ENCODE data around the gene SYNE2. TPM values are rescaled to one million over a fixed set of nuclear protein-coding genes. Genes with fewer than 3 reads are reported as not detected.
"Not testable (repeated sequence)": the region's sequence is repeated elsewhere in the genome, so short reads cannot be mapped to it uniquely, and the experiment has no call there.

SYNE2 gene
- total RNA-seq, 1 donor = 131 TPM

- Histone ChIP-seq H3K27me3 (ENCODE audit: insufficient read depth, low read length) (no peaks in the 10 kb centered on the region), H3K4me3 (ENCODE audit: low read length) (no peak overlapping the region), H3K4me1 (ENCODE audit: insufficient read depth, low read length) (peaks cover 7% of the 10 kb centered on the region), H3K9me3 (ENCODE audit: low read depth, low read length) (no peaks in the 10 kb centered on the region)
Observed at GRCh38 chr14:63991833-63992232, 139.0 kb downstream of the SYNE2 start.

GRCh38 chr14:63992858-63993257 lies 140.1 kb downstream of the SYNE2 start:
- Histone ChIP-seq H3K27me3 (ENCODE audit: insufficient read depth, low read length) (no peaks in the 10 kb centered on the region), H3K4me3 (ENCODE audit: low read length) (no peak overlapping the region), H3K4me1 (ENCODE audit: insufficient read depth, low read length) (peaks cover 7% of the 10 kb centered on the region), H3K9me3 (ENCODE audit: low read depth, low read length) (no peaks in the 10 kb centered on the region)

GRCh38 chr14:63993992-63994391 lies 141.2 kb downstream of the SYNE2 start:
- H3K27me3 ChIP-seq (ENCODE audit: insufficient read depth, low read length) = no peaks in the 10 kb centered on the region
- H3K9me3 ChIP-seq (ENCODE audit: low read depth, low read length) = no peaks in the 10 kb centered on the region
- peaks cover 7% of the 10 kb centered on the region for H3K4me1 ChIP-seq (ENCODE audit: insufficient read depth, low read length)
- no peak overlapping the region for H3K4me3 ChIP-seq (ENCODE audit: low read length)

GRCh38 chr14:63995285-63995684 lies 142.5 kb downstream of the SYNE2 start:
- peaks cover 7% of the 10 kb centered on the region for H3K4me1 ChIP-seq (ENCODE audit: insufficient read depth, low read length)
- no peaks in the 10 kb centered on the region for H3K27me3 ChIP-seq (ENCODE audit: insufficient read depth, low read length)
- H3K9me3 ChIP-seq (ENCODE audit: low read depth, low read length) = no peaks in the 10 kb centered on the region
- no peak overlapping the region for H3K4me3 ChIP-seq (ENCODE audit: low read length)

GRCh38 chr14:63996016-63996415 lies 143.2 kb downstream of the SYNE2 start:
- Histone ChIP-seq H3K4me1 (ENCODE audit: insufficient read depth, low read length) (peaks cover 7% of the 10 kb centered on the region), H3K27me3 (ENCODE audit: insufficient read depth, low read length) (no peaks in the 10 kb centered on the region), H3K4me3 (ENCODE audit: low read length) (no peak overlapping the region), H3K9me3 (ENCODE audit: low read depth, low read length) (no peaks in the 10 kb centered on the region)

- no peaks in the 10 kb centered on the region for H3K9me3 ChIP-seq (ENCODE audit: low read depth, low read length)
- H3K27me3 ChIP-seq (ENCODE audit: insufficient read depth, low read length) = no peaks in the 10 kb centered on the region
- H3K4me1 ChIP-seq (ENCODE audit: insufficient read depth, low read length) = peaks cover 4% of the 10 kb centered on the region
- H3K4me3 ChIP-seq (ENCODE audit: low read length) = no peak overlapping the region
Observed at GRCh38 chr14:63996625-63997220, 143.9 kb downstream of the SYNE2 start.

GRCh38 chr14:64000749-64001148 lies 147.9 kb downstream of the SYNE2 start:
- H3K27me3 ChIP-seq (ENCODE audit: insufficient read depth, low read length) = no peaks in the 10 kb centered on the region
- H3K9me3 ChIP-seq (ENCODE audit: low read depth, low read length) = no peaks in the 10 kb centered on the region
- no peaks in the 10 kb centered on the region for H3K4me1 ChIP-seq (ENCODE audit: insufficient read depth, low read length)
- H3K4me3 ChIP-seq (ENCODE audit: low read length) = no peak overlapping the region

- Histone ChIP-seq H3K27me3 (ENCODE audit: insufficient read depth, low read length) (no peaks in the 10 kb centered on the region), H3K4me3 (ENCODE audit: low read length) (no peak overlapping the region), H3K9me3 (ENCODE audit: low read depth, low read length) (no peaks in the 10 kb centered on the region), H3K4me1 (ENCODE audit: insufficient read depth, low read length) (no peaks in the 10 kb centered on the region)
Observed at GRCh38 chr14:64005822-64006221, 153.0 kb downstream of the SYNE2 start.

GRCh38 chr14:64008016-64008415 lies 155.2 kb downstream of the SYNE2 start:
- Histone ChIP-seq H3K4me1 (ENCODE audit: insufficient read depth, low read length) (no peaks in the 10 kb centered on the region), H3K9me3 (ENCODE audit: low read depth, low read length) (no peaks in the 10 kb centered on the region), H3K4me3 (ENCODE audit: low read length) (no peak overlapping the region), H3K27me3 (ENCODE audit: insufficient read depth, low read length) (no peaks in the 10 kb centered on the region)

- Histone ChIP-seq H3K9me3 (ENCODE audit: low read depth, low read length) (no peaks in the 10 kb centered on the region), H3K4me1 (ENCODE audit: insufficient read depth, low read length) (no peaks in the 10 kb centered on the region), H3K27me3 (ENCODE audit: insufficient read depth, low read length) (no peaks in the 10 kb centered on the region), H3K4me3 (ENCODE audit: low read length) (no peak overlapping the region)
Observed at GRCh38 chr14:64012003-64012402, 159.2 kb downstream of the SYNE2 start.

GRCh38 chr14:64012720-64013119 lies 159.9 kb downstream of the SYNE2 start:
- Histone ChIP-seq H3K27me3 (ENCODE audit: insufficient read depth, low read length) (no peaks in the 10 kb centered on the region), H3K4me1 (ENCODE audit: insufficient read depth, low read length) (no peaks in the 10 kb centered on the region), H3K4me3 (ENCODE audit: low read length) (no peak overlapping the region), H3K9me3 (ENCODE audit: low read depth, low read length) (no peaks in the 10 kb centered on the region)

GRCh38 chr14:64025479-64025878 lies 172.7 kb downstream of the SYNE2 start:
- Histone ChIP-seq H3K27me3 (ENCODE audit: insufficient read depth, low read length) (no peaks in the 10 kb centered on the region), H3K4me3 (ENCODE audit: low read length) (no peak overlapping the region), H3K4me1 (ENCODE audit: insufficient read depth, low read length) (no peaks in the 10 kb centered on the region), H3K9me3 (ENCODE audit: low read depth, low read length) (no peaks in the 10 kb centered on the region)

GRCh38 chr14:64026600-64026999 lies 173.8 kb downstream of the SYNE2 start:
- Histone ChIP-seq H3K4me3 (ENCODE audit: low read length) (no peak overlapping the region), H3K27me3 (ENCODE audit: insufficient read depth, low read length) (no peaks in the 10 kb centered on the region), H3K9me3 (ENCODE audit: low read depth, low read length) (no peaks in the 10 kb centered on the region), H3K4me1 (ENCODE audit: insufficient read depth, low read length) (no peaks in the 10 kb centered on the region)

- Histone ChIP-seq H3K27me3 (ENCODE audit: insufficient read depth, low read length) (no peaks in the 10 kb centered on the region), H3K4me3 (ENCODE audit: low read length) (no peak overlapping the region), H3K9me3 (ENCODE audit: low read depth, low read length) (no peaks in the 10 kb centered on the region), H3K4me1 (ENCODE audit: insufficient read depth, low read length) (no peaks in the 10 kb centered on the region)
Observed at GRCh38 chr14:64035143-64035542, 182.3 kb downstream of the SYNE2 start.

GRCh38 chr14:64037869-64038745 lies 185.3 kb downstream of the SYNE2 start:
- H3K4me1 ChIP-seq (ENCODE audit: insufficient read depth, low read length); H3K4me3 ChIP-seq (ENCODE audit: low read length); H3K27me3 ChIP-seq (ENCODE audit: insufficient read depth, low read length); H3K9me3 ChIP-seq (ENCODE audit: low read depth, low read length): not testable (repeated sequence)
